Measurements from ENCODE around the gene ANXA2.

- no peak for TF ChIP-seq CTCF (conservative IDR thresholded peaks at IDR 0.05; ENCODE audit: low read length)
- no peak for TF ChIP-seq EZH2phosphoT487 (IDR thresholded peaks at IDR 0.05; ENCODE audit: borderline replicate concordance)
These were observed 41.0 kb downstream of the ANXA2 start for GRCh38 chr15:60356832-60357231.

Measured in Loucy (cell line).